ENCODE data around the gene EIF3I.

Gene EIF3I

DNA sequence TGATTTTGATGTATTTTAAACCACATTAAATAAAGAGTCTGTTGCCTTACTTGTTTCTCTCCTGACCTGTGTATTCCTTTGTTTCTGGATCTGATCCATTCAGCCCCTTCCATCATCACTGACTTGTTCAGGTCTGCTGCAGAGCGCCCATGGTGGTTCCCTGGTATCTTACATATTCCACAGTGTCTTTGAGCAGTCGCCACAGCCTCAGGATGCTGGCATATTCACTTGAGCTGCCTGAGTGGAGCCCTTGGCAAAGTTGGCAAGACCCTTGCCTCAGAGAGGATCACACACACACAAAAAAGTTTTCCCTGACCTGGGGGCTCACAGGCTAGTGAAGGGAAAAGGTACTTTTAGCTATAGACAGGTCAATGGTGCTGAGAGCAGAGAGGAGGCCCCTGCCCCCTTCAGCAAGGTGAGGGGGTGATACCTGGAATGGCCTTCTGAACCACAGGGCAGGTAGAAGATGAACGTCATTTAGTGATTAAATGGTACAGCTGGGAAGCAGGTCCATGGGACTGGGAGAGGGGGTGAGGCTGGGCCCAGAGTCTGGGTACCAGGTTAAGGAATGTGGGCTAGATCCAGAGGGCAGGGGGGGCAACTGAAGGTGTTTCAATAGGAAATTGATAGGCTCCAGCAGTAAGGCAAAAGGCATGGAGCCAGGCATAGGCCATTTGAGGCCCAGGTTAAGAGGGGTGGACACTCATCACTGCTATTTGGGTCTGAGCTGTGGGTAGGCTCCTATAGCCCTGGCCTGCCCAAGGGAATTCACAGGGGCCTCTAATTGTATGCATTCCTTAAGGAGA lies 23.8 kb upstream of the EIF3I start:
- no peak for DNase-seq

DNA sequence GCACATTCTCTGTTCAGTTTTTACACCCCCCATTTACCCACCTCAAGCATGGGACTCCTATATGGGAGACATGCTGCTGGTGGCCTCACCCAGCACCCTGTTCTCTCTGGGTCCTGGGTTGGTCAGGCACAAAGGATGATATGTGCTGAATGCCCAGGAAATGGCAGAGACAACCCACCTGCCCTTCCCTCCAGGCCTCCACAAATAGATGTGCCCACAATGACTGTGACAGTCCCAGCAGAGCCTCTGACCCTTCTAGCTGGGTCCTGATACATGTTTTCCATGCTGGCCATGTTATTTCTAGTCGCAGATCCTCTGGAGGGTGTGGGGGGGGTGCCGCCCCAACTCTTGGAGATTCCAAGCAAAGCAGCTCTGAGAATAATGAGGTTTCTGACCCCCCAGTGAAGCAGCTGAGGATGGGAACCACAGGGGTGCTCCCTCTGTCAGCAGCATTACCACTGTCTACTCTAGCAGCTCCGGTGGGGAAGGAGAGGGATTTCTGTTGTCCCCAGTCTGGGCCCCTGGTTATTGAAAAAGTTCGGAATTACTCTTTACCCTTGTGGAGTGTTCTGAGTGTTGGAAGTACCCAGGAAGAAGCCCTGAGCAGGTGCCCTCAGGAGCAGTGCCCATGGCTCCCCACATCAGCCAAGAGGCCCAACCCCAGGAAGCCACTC lies 23.0 kb upstream of the EIF3I start:
- DNase-seq, result no peak

DNA sequence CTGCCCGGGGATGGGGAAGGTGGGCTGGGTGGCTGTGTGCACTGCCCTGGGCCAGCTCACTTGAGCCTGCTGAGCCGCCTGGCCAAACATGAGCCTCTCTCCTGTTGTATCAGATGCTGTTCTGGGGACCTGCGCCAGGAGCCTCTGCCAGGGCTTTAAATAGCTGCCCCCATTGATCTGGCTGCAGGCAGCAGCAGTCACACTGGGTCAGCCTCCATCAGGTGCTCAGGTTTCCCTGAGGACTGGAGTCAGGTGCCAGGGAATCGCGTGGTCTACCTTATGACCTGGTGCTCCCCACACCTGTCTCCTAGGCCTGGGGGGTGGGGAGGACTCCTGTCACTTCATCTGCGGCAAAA lies 22.5 kb upstream of the EIF3I start:
- no peak for DNase-seq

GRCh38 chr1:32200226-32201010 lies 21.8 kb upstream of the EIF3I start, which contains the start of gene CCDC28B:
CCDC28B (plus strand) TSS chr1:32200595; CDS start chr1:32201936, 1,341 bp downstream.
- peak in 1 of 2 donors; percentile 27 for DNase-seq

- peak; percentile 51 to 83 for DNase-seq
Observed at GRCh38 chr1:32201011-32201855, 21.0 kb upstream of the EIF3I start.

- DNase-seq, result no peak
Observed at GRCh38 chr1:32204943-32205361, 17.3 kb upstream of the EIF3I start.

DNA sequence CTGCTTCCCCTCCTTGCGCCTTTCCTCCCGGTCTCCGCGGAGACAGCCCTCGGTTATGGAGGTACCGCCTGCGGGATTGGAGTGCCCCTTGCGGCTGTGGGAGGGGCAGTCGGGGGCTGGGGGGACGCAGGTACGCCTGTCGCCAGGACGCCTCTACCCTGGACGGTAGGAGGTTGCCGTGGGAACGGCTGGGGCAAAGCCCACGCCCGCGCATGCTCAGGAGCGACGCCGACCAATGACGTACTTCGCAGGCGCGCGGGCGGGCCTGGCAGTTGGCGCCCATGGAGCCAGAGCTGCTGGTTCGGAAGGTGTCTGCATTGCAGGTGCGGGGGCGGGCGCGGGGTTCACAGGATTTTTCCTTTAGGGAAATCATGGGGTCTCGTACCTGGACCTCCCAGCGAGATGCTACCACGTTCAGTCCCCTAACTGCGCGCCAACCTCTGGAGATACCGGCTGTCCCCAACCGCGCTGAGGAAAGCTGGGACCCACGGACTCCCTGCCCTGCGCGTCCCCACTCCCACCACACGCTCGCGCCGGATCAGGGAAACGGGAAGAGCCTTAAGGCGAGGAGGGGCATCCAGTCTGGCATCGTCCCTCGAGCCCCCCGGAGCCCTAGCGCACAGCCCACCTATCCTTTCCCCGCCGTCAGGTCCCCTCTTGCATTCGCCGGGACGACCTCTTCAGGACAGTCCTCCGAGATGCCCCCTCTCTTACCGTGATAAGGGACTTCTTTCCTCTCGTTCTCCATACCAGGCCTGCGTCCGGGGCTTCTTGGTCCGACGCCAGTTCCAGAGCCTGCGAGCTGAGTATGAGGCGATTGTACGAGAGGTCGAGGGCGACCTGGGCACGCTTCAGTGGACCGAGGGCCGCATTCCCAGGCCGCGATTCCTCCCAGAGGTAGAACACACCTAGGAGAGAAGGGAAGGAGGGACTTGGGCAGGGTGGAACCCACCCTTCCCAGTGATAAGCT lies 16.5 kb upstream of the EIF3I start, which contains the start of gene IQCC:
Gene IQCC, plus strand, starts transcription at position 271 of the 970 bp plus-strand sequence. Its CDS starts 11 bp downstream, at position 282.
- peak; percentile 68 to 82 for DNase-seq

- DNase-seq, result no peak
Observed at GRCh38 chr1:32208469-32208868, 13.7 kb upstream of the EIF3I start.

DNA sequence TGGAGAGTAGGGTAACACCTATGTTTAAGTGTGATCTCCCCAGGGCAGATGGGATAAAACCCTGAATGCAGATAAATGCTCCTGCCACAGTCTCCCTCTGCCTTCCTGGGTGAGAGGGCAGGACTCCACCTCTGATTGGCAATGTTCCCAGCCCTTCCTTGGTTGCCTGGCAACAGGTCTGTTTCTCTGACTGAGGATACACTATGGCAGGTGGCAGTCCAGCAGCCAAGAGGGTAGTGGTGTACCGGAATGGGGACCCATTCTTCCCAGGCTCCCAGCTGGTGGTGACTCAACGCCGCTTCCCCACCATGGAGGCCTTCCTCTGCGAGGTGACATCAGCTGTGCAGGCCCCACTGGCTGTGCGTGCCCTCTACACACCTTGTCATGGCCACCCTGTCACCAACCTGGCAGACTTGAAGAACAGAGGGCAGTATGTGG lies 13.3 kb upstream of the EIF3I start, which contains the start of gene DCDC2B:
Gene DCDC2B, plus strand, starts transcription at position 199 of the 438 bp plus-strand sequence. Its CDS starts 5 bp downstream, at position 204.
- no peak for DNase-seq

DNA sequence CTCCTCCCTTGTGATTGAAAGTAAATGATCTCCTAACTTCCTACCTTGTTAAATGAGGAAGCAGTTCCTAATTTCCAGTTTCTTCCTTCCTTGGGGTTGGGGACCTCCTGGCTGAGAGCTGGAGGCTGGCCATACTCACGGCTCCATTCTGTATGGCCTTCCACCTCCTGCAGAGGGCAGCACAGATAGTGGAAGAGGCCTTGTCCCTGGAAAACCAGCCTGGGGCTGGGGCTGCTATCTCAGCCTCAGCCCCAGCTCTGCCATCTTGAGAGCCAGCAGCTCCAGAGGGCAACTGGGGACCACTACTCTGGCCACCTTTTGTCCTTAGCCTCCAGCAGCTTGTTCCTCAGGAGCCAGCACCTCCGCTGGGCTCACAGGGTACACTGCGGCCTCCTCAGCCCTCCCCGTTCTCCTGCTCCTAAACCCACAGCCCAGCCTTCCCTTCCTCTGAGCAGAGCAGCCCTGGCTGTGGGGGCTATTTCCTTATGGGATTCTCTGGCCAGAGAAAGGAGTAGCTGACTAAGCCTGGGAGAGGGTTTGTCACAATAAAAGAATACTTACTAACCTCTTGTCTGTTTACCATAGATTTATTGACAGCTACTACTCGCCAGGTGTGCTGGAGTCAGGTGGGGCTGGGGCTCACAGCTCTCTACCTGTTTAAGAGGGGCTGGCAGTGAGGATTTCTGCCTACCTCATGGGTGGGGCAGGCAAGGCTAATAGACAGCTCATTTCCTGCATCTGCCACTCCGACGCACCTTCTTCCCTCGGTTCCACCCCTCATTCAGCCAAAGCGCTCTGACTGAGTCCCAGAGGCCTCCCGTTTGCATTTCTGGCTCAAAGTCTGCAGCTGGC lies 6.4 kb upstream of the EIF3I start:
- peak; percentile 35 to 63 for DNase-seq

DNA sequence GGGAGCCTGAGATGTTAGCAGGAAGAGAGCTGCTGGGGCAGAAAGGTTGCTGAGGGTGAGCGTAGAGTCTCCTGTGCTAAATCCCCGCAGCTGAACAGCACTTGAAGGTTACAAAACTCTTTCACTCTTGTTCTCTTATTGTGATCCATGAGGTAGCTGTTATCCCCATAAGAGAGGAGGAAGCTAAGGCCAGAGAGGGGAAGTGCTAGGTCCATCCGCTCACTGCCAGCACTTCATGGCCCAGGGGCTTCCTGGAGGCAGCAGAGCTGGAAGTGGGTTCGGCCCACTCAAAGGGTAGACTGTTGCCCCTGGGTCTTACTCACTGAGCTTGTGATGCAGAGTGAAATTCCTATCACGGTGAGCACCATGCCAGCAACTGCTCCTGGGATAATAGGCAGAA lies 5.6 kb upstream of the EIF3I start:
- peak; percentile 27 to 46 for DNase-seq

GRCh38 chr1:32219022-32219421 lies 3.2 kb upstream of the EIF3I start:
- no peak for DNase-seq

GRCh38 chr1:32220746-32221580 lies 1.2 kb upstream of the EIF3I start:
- DNase-seq, result no peak

- DNase-seq, result no peak
Observed at GRCh38 chr1:32221581-32221979, 627 bp upstream of the EIF3I start.

DNA sequence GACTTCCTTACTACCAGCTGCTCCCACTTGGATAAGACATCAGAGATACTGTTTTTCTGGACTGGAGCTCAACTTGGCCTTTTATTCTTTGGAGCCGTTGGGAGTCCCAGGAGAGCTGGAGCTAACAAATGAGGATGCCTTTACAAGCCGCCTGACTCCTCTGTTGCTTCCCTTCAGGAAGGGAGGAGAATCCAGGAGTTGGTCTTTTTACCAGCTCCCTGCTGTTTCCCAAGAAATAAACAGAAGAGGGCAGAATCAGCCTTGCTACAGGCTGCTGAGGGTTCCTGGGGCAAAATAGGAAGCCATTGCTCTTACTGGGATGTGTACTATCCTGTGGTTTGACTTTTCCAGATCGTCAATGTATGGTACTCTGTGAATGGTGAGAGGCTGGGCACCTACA lies 1.5 kb downstream of the EIF3I start:
- no peak for DNase-seq

- no peak for DNase-seq
Observed at GRCh38 chr1:32224285-32224684, 2.1 kb downstream of the EIF3I start.

DNA sequence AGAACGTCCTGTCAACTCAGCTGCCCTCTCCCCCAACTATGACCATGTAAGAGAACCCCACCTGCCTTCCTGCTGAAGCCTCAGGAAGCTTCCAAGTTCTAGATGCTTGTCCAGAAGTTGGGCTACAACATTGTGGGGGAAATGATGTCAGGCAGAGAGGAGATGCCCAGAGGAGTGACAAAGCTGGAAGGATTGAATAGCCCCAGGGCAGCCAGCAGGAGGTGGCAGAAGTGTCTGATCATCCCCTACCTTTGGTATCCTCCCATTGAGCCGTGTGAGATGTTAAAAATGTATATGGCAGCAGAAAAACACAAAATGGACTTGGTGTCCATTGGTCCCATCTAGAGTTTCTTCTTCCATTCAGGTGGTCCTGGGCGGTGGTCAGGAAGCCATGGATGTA lies 6.6 kb downstream of the EIF3I start:
- no peak for DNase-seq

- DNase-seq, result no peak
Observed at GRCh38 chr1:32231843-32232432, 9.7 kb downstream of the EIF3I start.
